GM21390 (cell line): ENCODE measurements around the gene PLA2G4E.

Experiments
- ATAC-seq: cut with Tn5 transposase; IDR thresholded peaks from one replicate; pipeline ENCODE4 v1.9.1; 2021; ENCODE audit not compliant: unreplicated experiment

The PLA2G4E gene

DNA sequence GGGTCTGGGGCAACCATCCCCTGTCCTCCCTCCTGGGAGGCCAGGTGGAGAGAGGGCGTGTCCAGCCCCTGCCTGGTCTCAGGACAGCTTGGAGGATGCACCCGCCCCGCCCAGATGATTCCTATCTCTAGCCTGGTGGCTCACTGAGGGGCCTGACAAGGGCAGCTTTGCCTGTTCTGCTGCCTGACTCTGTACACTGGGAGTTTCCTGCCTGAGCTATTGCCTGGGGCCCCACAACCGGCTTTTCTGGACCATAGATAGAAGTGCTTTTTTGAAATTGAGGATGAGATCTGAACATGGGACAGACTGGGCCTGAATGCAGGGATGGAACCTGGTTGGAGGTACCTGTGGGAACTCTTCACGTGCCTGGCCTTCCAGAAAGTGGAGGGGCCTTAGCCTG is 751 bp upstream of the PLA2G4E start:
- ATAC-seq = no peak

DNA sequence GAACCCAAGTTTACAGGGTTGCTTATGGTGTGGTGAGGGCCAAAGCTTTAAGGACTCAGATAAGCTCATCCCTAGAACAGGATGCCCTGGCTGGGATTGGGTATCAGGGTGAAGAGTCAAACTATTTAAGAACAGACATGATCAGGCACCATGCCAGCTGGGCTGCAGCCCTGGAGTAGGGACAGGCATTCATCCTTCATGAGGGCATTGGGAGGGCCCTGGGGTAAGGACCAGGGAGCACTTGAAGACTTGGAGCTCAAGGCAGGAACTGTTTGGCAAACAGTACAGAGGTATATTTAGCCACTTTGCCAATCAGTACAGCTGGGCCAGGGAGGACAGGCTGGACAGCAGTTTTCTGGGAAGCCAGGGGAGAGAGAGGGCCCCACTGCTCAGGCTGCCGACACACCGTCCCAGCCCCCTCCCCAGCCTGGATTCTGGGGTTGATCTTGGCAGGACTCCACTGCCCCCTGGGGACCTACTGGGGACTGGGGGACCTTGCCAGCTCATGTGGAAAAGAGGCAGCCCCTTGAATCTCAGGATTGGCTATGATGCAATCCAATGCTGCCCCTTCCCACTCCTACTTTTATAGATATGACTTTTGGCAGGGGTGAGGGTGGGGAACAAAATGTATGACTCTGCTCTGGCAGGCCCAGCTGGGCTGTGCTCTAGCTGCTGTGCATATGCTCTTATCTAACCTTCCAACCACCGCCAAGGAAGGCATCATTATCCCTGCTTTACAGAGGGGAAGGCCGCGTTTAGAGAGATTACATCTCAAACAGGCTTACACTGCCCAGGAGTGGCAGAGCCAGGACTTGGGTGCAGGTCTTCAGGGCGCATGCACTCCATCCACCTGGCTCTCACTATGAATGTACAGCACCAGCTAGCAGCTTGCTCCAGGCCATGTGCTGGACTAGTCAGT is 2.3 kb downstream of the PLA2G4E start:
- no peak for ATAC-seq

DNA sequence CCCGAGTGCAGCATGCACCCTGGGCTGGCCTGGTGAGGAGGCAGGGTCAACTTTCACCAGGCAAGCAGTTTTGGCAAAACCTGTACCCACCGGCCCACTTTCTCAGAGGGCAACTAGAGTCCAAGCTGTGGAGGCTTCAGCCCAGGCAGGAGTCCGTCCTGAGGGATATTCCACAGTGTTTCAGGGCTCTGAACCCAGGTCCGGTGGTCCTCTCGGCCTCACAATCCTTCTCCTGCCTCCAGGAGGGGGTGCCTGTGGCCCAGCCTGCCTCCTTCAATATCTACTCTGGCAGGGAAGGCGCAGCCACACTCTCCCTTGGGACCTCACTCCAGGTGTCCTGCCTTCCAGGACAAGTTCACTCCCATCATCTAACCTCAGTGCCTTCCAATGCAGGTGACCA is 3.9 kb downstream of the PLA2G4E start:
- ATAC-seq = no peak

DNA sequence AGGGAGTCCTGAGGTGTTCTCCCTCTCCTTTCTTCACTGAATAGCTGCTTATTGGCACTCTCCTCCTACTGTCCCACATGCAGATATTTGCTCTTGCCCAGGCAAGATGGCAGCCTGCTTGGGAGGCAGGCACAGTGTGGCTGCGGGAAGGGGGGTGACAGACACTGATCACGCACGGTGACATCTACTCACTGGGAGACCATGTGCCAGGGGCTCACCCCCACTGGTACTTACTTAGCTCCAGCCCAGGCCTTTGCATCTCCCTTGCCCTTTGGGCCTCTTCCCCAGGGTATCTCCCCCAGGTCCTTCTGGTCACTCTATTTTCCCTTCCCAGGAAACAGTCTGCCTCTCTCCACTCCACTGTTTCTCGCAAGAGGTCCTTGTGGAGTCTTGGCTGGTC is 6.4 kb downstream of the PLA2G4E start:
- no peak for ATAC-seq

DNA sequence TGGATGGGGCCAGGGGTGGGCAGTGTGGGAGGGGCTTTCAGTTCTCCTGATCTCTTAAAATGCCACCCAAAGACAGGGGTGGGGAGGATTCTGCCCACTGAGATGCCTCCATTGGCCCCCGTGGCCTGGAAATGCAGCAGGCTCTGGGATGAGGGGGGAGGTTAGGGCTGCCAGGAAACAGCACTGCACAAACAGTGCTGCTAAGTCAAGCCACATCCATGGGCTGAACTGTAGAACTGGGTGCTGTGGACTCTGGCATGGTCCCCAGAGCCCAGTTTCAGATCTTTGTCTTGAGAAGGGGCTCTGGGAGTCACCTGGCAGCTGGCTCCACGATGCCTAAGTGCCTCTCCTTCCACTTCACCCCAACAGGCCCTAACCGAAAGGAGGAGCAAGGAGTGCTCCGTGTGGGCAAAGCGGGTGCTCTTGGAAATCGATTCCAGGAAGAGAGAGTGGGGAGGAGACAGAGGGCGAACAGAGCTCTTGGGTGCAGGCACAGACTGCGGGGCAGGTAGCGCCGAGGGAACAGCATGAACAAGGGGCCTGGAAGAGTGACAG is 7.8 kb downstream of the PLA2G4E start:
- ATAC-seq = no peak

DNA sequence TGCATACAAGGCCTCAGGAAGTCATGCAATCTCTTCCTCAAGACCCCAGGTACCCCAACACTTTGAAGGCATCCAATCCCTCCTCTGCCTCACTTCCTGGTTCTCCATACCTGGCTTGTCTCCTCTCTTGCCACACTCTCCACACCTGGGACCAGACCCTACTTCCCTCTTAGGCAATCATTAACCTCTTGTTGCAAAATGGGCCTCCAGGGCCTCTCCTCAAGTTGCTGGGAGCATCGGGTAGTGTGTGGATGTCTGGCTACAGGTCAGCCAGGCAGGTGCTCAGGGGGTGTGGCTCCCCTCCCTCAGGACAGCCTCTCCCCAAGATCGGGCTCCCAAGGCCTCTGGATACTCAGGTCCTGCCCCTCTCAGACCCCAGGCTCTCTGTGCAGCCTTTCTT is 8.6 kb downstream of the PLA2G4E start:
- no peak for ATAC-seq

DNA sequence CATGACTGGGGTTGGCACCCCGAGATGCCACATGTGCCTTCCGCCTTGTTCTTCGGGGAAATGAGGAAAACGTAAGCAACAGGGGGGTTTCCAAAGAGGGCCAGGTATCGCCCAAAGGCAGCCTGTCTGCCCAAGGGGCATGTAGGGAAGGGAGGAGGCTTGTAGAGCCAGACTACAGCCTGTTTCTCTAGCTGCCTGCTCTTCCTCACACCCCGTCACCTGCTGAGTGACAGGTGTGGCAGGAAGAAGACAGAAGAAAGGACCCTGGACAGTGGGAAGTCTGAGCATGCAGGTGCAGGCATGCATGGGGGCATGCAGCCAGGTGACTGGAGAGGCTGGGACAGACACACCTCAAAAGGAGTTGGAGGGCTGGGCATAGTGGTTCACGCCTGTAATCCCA is 9.8 kb downstream of the PLA2G4E start:
- no peak for ATAC-seq

DNA sequence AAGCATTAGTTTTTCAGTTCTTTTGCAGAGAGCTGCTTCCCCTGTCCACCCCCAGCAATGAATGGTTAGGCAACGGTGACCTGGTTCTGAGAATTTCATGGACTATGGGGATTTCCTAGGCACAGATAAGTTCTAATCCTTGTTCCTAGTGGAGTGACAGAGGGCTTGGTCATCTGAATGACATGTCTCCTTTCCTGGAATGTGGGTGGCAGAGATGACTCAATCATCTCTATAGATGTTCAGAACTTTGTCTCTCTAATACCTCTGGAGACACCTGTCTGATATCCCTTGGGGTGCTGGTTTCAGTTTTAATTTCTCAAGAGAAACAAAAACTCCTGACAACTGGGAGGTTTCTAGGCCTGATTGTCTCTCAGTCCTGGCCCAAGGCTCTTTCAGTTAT is 10.4 kb downstream of the PLA2G4E start:
- peak; percentile 76 for ATAC-seq

DNA sequence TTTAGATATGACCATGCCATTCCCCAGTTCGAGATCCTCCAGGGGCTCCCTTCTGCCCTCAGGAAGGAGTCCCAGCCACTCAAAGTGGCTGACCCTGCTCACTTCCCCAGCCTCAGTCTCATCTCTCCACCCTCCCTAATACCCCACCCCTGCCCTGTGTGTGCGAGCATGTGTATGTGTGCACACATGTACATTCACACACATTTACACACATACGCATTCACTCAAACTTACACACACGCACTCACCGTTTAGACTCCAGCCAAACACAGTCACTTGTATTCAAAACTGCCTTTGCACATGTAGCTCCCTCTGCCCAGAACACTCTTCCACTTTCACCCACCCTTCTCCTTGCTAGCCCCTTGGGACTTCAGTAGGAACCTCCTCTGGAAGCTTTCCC is 11.4 kb downstream of the PLA2G4E start:
- ATAC-seq = no peak

DNA sequence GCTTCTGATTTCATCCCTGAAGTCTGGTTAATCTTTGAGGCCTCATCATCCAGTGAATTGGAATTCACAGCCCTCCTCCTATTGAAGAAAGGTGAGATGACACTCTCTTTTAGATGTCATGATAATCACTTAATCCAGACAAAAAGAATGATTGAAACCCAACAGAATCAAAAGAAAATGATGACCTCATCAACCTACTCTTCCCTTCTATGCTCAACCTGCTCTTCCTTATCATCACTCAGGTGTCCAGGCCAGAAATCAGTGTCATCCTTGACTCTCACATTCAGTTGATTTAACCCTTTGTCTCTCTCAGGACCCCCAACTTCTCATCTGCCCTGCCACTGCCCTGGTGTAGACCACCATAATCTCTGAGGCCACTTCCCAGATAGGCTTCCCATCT is 11.8 kb downstream of the PLA2G4E start:
- ATAC-seq = no peak

DNA sequence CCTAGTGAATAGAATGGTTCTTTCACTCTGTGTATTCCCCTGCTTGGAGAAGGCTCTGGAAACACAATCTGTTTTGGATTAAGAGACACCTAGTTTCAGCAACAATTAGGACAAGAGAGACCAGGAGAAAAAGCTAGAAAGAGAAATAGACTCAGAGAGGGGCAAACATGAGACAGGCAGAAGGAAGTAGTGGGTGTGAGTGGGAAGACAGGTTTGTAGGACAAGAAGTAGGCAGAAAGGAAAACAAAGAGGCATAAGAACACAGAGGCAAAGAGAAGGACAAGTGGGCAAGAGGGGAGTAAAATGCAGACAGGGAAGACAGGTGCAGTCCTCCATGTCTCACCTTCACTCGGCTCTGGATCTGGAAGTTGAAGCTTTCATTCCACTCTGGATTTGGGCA is 13.5 kb downstream of the PLA2G4E start:
- no peak for ATAC-seq

DNA sequence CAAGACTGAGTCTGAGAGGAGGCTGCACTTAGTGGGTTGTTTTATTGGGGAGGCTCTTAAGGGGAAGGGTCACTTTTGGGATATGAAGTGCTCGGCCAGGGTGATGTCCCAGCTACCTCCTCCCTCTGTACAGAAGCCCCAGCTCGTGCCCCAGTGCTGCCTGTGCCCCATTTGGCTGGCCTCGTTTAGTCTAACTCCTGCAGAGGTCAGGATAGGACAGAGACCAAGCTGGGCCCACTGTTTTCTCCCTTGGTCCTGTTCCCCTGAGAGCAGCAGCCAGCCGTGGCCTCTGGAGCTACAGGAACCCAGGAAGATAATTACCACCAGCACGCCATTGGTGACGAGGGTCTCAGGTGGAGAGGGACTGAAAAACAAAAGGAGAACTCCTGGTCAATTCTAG is 18.5 kb downstream of the PLA2G4E start:
- no peak for ATAC-seq

DNA sequence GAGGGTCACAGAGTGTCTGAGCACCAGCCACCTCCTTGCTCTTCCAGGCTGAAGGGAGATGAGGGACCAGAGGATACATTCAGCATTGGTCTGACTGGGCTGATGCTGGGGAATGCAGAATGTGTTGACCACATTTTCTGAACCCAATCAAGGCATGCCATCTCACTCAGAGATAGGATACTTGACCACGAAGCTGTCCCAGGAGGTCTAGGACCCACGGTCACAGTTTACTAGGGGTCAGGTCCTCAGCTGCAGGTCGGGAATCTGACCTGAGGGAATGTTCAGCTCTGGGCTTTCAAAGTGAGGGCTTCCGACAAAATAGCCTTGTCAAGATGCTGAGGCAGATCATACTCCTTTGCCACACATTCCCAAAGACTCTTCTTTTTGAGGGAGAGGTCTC is 19.6 kb downstream of the PLA2G4E start:
- ATAC-seq = no peak

DNA sequence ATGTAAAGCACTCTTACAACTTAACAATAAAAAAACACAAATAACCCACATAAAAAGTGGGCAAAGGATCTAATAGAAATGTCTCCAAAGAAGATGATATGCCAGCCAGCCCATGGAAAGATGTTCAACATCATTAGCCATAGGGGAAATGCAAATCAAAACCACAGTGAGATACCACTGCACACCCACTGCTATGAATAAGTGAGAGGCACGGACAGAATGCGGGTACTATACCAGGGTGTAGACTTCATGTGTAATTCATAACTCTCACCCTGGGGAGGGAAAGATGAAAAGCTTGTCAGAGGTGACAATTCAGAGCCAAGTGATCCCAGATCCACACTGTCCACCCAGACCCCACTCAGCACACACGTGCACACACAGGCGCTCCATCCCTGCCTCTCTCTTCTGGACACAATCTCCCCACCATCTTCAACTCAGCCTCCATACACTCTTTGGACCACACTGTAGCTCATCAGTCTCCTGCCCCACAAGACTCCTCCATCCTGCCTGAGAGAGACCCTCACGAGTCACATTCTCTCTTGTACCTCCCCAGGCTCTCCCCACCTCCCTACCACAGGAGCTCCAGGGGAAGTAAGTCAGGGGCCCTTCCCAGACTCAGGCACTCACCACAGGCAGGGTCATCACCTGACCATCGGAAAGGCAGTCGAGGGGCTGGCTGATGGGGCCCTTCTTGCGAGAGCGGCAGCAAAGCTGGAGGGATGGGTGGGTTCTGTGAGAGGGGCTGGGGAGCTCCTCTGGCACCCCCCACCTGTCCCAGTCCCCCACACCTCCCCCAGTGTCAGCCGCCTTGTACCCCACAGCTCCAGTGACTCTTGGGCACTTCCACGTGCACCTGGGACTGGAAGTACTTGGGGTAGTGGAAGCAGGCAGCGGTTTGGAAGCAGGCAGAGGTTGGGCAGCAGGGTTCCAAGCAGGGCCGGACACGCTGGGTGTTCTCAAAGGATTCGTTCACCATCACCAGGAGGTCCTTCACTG is 21.3 kb downstream of the PLA2G4E start:
- ATAC-seq = no peak

DNA sequence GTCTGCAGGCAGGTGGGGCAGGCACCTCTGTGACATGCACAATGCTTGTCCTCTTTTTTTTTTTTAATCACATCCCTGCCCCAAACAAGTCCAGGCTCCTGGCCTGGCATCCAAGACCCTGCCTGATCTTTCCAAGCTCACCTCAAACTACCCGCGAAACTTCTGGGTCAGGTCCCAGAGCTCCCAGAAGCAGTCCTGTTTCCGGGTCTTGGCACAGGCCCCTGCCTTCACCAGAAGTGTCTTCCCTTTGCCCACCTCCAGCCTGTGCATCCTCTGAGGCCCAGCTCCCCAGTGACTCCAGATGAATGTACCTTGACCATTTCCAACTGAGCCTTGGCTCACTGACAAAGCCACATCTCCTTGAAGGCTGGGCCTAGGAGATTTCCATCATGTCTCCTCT is 23.0 kb downstream of the PLA2G4E start:
- no peak for ATAC-seq

DNA sequence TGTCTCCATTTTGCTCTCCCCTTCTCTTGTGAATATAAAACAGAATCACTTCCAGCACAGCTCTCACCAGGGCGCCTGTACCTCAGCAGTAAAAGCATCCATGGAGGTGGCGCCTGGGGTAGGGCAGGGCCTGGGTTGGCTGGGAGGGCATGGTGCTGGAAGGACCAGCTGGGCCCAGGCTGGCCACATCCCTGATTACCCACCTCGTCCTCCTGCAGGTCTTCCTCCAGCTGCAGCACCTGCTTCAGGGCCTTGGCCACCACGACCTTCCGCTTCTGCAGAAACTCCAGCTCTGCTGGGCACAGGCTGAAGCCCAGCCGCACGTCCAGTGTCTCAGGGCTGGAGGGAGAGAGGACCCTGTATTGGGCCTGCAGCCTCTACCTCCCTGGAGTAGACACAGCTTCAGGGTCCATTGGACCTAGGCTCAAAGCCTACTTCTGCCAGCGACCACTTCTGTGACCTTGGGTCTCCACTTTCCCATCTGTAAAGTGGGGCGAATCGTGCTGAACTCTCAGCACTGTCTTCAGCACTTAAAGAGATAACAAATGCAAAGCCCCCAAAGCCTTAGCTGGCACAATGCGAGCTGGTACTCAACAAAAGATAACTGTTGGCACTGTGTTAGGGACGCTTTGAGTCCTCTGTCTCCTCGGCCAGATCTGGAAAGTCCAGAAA is 23.8 kb downstream of the PLA2G4E start:
- ATAC-seq = no peak

DNA sequence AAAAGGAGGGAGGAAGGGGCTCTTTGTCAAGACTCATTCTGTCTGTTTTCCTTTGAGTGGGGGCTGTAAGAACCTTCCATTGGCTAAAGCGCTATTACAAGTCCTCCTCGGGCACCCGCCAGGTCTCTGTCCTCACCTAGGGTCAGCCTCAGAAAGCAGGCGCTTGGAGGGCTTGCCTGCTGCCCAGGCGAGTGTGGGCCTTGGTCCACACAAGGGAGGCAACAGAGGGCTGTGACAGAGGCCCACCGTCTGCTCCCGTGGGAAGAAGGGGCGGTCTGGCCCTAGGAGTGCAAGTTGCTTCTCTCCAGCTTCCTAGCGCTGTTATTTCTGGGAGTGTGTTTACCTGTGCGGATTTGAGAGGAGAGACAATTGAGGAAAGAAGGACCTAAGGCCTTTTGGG is 24.5 kb downstream of the PLA2G4E start:
- no peak for ATAC-seq

DNA sequence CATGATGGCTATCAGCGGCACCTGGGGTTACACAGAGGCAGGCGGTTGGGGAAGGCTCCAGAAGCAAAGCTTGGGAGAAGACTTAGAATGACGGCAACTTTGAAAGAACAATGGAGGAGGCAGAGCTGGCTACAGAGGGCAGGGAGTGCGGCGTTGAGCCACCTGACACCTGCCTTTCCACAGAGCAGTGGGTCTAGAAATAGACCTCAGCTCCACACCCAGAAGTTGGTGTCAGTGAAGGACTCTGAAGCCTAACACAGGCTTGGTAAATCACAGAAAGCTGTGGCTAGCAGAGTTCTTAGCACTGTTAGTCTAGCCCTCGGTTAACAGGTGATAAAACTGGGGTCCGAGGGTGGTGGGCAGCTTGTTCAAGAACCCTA is 25.4 kb downstream of the PLA2G4E start:
- no peak for ATAC-seq

DNA sequence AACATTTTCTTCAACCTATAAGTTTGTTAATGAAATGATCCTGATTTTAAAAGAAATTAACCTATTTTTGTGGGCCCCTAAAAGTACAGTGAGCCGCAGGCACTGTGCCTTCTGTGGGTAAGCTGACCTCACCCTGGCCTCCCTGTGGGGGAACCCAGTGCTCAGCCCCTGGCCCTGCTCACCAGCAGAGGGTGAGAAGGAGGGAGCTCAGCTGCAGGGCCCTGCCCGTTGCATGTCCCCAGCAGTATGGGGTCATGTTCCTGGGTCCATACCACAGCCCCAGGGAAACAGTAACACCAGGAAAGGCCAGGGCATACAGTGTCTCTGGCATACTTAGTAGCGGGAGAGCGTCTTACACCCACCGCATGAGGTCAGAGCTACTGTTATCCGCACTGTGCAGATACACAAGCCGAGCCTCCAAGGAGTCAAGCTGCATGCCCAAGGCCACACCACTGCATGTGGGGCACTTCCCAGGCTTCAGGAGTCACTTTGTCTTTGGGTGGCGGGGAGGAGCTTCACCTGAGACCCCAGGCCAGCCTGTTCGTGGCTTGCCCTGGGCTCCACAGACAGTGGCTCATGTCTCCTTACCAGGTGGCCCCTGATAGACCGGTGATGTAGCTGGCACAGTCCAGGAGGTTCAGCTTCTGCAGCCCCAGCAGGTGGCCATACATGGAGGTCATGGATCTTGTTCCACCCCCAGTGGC is 25.9 kb downstream of the PLA2G4E start:
- ATAC-seq = no peak

DNA sequence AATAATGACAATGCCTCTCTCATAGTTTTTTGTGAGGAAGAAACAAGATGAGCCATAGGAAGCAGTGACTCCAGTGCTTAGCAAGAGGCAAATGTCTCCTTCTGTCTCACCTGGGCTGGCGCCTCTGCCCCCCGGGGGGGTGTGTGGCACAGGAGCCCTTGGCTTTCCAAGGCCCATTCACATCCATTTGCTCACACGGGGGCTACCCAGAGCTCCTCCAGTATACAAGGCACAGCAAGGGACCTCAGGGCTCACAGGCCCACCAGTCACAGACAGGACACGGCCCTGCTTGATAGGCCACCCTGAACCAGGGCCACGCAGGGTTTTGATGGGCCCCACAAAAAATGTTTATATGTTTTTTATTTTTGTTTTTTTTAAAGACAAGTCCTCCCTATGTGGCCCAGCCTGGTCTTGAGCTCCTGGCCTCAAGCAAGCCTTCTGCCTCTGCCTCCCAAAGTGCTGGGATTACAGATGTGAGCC is 26.6 kb downstream of the PLA2G4E start:
- ATAC-seq = no peak
